ENCODE results near the gene AHDC1. TPM values are rescaled to one million over a fixed set of nuclear protein-coding genes. Genes with fewer than 3 reads are reported as not detected.

AHDC1 gene
- total and polyA plus RNA-seq, 2 of the 13 experiments (the other 11 are each of a cell fraction or from before 2014, with no cell fraction given) = 1.0 to 2.7 TPM

DNA sequence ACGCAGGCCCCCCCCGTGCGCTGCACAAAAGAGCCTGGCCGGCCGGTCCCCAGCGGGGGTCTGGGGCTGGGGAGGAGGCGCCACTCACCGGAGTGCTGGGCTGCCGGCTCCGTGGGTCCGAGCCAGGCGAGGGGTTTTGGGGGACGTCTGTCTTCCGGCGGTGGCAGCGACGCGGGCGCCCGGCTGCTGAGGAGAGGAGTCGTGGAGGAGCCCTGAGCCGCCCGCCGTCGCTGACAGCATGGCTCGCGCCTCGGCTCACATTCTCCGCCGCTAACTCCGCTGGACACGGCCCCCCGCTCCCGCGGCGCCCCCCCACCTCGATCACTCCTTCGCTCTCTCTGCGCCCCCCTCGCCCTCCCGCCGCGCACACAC, 649 bp downstream of the AHDC1 start (continued):
- TF ChIP-seq, protein P1, sequence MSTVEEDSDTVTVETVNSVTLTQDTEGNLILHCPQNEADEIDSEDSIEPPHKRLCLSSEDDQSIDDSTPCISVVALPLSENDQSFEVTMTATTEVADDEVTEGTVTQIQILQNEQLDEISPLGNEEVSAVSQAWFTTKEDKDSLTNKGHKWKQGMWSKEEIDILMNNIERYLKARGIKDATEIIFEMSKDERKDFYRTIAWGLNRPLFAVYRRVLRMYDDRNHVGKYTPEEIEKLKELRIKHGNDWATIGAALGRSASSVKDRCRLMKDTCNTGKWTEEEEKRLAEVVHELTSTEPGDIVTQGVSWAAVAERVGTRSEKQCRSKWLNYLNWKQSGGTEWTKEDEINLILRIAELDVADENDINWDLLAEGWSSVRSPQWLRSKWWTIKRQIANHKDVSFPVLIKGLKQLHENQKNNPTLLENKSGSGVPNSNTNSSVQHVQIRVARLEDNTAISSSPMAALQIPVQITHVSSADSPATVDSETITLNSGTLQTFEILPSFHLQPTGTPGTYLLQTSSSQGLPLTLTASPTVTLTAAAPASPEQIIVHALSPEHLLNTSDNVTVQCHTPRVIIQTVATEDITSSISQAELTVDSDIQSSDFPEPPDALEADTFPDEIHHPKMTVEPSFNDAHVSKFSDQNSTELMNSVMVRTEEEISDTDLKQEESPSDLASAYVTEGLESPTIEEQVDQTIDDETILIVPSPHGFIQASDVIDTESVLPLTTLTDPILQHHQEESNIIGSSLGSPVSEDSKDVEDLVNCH (CRISPR knock-in tag; IDR thresholded peaks at IDR 0.05) = no peak
- TF ChIP-seq, protein P2, sequence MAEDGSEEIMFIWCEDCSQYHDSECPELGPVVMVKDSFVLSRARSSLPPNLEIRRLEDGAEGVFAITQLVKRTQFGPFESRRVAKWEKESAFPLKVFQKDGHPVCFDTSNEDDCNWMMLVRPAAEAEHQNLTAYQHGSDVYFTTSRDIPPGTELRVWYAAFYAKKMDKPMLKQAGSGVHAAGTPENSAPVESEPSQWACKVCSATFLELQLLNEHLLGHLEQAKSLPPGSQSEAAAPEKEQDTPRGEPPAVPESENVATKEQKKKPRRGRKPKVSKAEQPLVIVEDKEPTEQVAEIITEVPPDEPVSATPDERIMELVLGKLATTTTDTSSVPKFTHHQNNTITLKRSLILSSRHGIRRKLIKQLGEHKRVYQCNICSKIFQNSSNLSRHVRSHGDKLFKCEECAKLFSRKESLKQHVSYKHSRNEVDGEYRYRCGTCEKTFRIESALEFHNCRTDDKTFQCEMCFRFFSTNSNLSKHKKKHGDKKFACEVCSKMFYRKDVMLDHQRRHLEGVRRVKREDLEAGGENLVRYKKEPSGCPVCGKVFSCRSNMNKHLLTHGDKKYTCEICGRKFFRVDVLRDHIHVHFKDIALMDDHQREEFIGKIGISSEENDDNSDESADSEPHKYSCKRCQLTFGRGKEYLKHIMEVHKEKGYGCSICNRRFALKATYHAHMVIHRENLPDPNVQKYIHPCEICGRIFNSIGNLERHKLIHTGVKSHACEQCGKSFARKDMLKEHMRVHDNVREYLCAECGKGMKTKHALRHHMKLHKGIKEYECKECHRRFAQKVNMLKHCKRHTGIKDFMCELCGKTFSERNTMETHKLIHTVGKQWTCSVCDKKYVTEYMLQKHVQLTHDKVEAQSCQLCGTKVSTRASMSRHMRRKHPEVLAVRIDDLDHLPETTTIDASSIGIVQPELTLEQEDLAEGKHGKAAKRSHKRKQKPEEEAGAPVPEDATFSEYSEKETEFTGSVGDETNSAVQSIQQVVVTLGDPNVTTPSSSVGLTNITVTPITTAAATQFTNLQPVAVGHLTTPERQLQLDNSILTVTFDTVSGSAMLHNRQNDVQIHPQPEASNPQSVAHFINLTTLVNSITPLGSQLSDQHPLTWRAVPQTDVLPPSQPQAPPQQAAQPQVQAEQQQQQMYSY (CRISPR knock-in tag; IDR thresholded peaks at IDR 0.05) = no peak
- TF ChIP-seq MED8 (CRISPR knock-in tag; IDR thresholded peaks at IDR 0.05; ENCODE audit: insufficient replicate concordance) (no peak), GABPB1 (CRISPR knock-in tag; IDR thresholded peaks at IDR 0.05) (0 out of 2 replicates have a peak, but pooled peaks have one; percentile 63), ZNF234 (CRISPR knock-in tag; conservative IDR thresholded peaks at IDR 0.05) (no peak)
- TF ChIP-seq, protein P3, sequence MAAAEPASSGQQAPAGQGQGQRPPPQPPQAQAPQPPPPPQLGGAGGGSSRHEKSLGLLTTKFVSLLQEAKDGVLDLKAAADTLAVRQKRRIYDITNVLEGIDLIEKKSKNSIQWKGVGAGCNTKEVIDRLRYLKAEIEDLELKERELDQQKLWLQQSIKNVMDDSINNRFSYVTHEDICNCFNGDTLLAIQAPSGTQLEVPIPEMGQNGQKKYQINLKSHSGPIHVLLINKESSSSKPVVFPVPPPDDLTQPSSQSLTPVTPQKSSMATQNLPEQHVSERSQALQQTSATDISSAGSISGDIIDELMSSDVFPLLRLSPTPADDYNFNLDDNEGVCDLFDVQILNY (CRISPR knock-in tag; conservative IDR thresholded peaks at IDR 0.05) = no peak

All from HepG2 (cell line).